ENCODE data around the gene FAM184B.
A peak's percentile ranks its signal among the peaks of the same experiment; 100 is the strongest.

DNA sequence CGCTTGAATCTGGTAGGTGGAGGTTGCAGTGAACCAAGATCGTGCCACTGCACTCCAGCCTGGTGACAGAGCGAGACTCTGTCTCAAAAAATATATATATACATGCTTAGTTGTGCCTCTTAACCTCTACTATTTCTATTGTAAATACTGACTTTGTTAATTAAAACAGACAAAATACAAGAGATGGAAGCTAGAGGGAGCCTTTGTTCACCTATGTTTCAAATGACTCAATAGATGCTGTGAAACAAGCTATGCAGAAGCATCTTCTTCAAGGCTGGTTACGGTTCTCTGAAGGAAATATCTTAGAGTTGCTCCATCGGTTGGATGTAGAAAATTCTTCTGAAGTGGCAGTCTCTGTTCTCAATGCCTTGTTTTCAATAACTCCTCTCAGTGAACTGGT, 35.6 kb upstream of the FAM184B start:
- TF ChIP-seq, protein P1, sequence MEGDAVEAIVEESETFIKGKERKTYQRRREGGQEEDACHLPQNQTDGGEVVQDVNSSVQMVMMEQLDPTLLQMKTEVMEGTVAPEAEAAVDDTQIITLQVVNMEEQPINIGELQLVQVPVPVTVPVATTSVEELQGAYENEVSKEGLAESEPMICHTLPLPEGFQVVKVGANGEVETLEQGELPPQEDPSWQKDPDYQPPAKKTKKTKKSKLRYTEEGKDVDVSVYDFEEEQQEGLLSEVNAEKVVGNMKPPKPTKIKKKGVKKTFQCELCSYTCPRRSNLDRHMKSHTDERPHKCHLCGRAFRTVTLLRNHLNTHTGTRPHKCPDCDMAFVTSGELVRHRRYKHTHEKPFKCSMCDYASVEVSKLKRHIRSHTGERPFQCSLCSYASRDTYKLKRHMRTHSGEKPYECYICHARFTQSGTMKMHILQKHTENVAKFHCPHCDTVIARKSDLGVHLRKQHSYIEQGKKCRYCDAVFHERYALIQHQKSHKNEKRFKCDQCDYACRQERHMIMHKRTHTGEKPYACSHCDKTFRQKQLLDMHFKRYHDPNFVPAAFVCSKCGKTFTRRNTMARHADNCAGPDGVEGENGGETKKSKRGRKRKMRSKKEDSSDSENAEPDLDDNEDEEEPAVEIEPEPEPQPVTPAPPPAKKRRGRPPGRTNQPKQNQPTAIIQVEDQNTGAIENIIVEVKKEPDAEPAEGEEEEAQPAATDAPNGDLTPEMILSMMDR (IDR thresholded peaks at IDR 0.05), result peak in 1 of 3 donors; percentile 34
- no peak for TF ChIP-seq POLR2A (IDR thresholded peaks at IDR 0.05)

Measured in lower leg skin (tissue), 3 donors.